Ishikawa (cell line): ENCODE measurements around the gene RNF4.

Source experiments
- CEBPB ChIP-seq: IDR thresholded peaks from 2 replicates; pipeline ENCODE4 v1.6.1; 2012
- CREB1 ChIP-seq: IDR thresholded peaks from 2 replicates; pipeline ENCODE4 v1.6.1; 2012; ENCODE audit warnings: low read depth
- EGR1 ChIP-seq: IDR thresholded peaks from 2 replicates; pipeline ENCODE4 v1.6.1; 2012
- EP300 ChIP-seq: IDR thresholded peaks from 2 replicates; pipeline ENCODE4 v1.6.1; 2012; ENCODE audit warnings: borderline replicate concordance
- FOXM1 ChIP-seq: IDR thresholded peaks from 2 replicates; pipeline ENCODE4 v1.6.1; 2012; ENCODE audit warnings: low read depth, borderline replicate concordance
- NFIC ChIP-seq: IDR thresholded peaks from 2 replicates; pipeline ENCODE4 v1.6.1; 2012
- RAD21 ChIP-seq: IDR thresholded peaks from 2 replicates; pipeline ENCODE4 v1.6.1; 2012; ENCODE audit warnings: low read depth
- REST ChIP-seq: IDR thresholded peaks from 2 replicates; pipeline ENCODE4 v1.6.1; 2012; ENCODE audit warnings: low read depth, mild to moderate bottlenecking
- TAF1 ChIP-seq: IDR thresholded peaks from 2 replicates; pipeline ENCODE4 v1.6.1; 2012; ENCODE audit warnings: low read depth, mild to moderate bottlenecking
- TCF12 ChIP-seq: IDR thresholded peaks from 2 replicates; pipeline ENCODE4 v1.6.1; 2012; ENCODE audit warnings: low read depth
- TEAD4 ChIP-seq: IDR thresholded peaks from 2 replicates; pipeline ENCODE4 v1.6.1; 2012
- YY1 ChIP-seq: IDR thresholded peaks from 2 replicates; pipeline ENCODE4 v1.6.1; 2012; ENCODE audit warnings: low read depth
- ZBTB7A ChIP-seq: IDR thresholded peaks from 2 replicates; pipeline ENCODE4 v1.6.1; 2012; ENCODE audit warnings: low read depth
- TF ChIP-seq, protein P1 (sequence below): IDR thresholded peaks from 2 replicates; pipeline ENCODE4 v1.6.1; 2012
- TF ChIP-seq, protein P2 (sequence below): IDR thresholded peaks from 2 replicates; pipeline ENCODE4 v1.6.1; 2012

Gene RNF4

DNA sequence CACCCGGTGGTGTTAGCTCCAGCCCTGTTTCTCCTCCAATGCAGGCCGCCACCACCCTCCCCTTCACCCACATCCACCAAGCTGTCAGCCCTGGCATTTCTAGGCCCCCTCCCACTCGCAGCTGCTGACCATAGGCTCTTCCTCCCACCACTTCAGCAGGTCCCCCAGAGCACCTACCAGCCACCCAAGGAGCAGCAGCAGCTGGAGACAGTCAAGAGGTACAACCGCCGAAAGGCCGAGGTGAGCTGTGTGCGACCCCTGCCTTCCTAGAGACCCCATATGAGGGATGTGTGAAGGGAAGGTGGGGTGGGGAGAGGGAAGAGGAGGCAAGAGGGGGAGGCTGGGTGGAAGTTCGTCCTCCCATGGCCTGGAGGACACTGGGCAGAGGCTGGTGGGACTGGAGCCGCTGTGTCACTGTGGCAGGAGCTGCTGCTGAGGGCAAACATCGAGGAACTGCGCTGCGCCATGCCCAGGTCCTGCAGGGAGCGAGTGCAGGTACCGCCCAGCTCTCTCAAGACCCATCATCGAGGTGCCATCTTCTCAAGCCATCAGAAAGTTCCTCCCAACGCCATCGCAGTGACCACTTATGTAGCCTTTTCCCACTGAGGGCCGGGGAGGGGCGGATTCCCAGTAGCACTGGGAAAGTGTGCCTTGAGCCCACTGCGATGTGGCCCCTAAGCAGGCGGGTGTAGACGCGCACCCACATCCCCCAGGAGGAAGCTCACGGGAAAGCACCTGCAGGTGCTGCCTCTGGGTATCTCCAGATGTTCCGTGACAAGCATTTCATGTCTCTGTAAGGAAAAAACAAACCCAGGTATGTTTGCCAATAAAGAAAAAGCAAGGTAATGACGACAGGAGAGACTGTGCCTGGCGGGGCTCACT, 19.2 kb upstream of the RNF4 start:
- TF ChIP-seq TEAD4 (no peak), TAF1 (no peak), YY1 (no peak), ZBTB7A (no peak), CREB1 (no peak), REST (no peak), NFIC (no peak), FOXM1 (no peak), CEBPB (no peak), TCF12 (no peak), RAD21 (no peak), EP300 (no peak), EGR1 (no peak)
- TF ChIP-seq, protein P1, sequence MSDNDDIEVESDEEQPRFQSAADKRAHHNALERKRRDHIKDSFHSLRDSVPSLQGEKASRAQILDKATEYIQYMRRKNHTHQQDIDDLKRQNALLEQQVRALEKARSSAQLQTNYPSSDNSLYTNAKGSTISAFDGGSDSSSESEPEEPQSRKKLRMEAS = no peak
- TF ChIP-seq, protein P2, sequence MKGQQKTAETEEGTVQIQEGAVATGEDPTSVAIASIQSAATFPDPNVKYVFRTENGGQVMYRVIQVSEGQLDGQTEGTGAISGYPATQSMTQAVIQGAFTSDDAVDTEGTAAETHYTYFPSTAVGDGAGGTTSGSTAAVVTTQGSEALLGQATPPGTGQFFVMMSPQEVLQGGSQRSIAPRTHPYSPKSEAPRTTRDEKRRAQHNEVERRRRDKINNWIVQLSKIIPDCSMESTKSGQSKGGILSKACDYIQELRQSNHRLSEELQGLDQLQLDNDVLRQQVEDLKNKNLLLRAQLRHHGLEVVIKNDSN = no peak

GRCh38 chr4:2450394-2451035, 18.4 kb upstream of the RNF4 start:
- TF ChIP-seq CEBPB (no peak), RAD21 (no peak), ZBTB7A (no peak), EGR1 (no peak), NFIC (no peak), TCF12 (no peak), REST (no peak), TAF1 (no peak), YY1 (no peak), EP300 (no peak), TEAD4 (no peak), CREB1 (no peak)
- TF ChIP-seq, protein P1 = no peak
- TF ChIP-seq, protein P2 = no peak

- TF ChIP-seq, protein P2 = no peak
- TF ChIP-seq EP300 = no peak
- no peak for TF ChIP-seq TEAD4
- no peak for TF ChIP-seq CEBPB
- TF ChIP-seq REST = no peak
- no peak for TF ChIP-seq TAF1
- no peak for TF ChIP-seq ZBTB7A
- no peak for TF ChIP-seq NFIC
Measured at GRCh38 chr4:2451036-2451520, 17.8 kb upstream of the RNF4 start.
